Nucleus accumbens (tissue), 56 donors: Measurements from ENCODE around the gene IRF7.
"Not testable (repeated sequence)": the region's sequence is repeated elsewhere in the genome, so short reads cannot be mapped to it uniquely, and the experiment has no call there.

Experiments
- DNase-seq, 56 donors: peaks; one replicate each; lab custom pipeline; 2025; lab: John Stamatoyannopoulos, UW

IRF7 gene

DNA sequence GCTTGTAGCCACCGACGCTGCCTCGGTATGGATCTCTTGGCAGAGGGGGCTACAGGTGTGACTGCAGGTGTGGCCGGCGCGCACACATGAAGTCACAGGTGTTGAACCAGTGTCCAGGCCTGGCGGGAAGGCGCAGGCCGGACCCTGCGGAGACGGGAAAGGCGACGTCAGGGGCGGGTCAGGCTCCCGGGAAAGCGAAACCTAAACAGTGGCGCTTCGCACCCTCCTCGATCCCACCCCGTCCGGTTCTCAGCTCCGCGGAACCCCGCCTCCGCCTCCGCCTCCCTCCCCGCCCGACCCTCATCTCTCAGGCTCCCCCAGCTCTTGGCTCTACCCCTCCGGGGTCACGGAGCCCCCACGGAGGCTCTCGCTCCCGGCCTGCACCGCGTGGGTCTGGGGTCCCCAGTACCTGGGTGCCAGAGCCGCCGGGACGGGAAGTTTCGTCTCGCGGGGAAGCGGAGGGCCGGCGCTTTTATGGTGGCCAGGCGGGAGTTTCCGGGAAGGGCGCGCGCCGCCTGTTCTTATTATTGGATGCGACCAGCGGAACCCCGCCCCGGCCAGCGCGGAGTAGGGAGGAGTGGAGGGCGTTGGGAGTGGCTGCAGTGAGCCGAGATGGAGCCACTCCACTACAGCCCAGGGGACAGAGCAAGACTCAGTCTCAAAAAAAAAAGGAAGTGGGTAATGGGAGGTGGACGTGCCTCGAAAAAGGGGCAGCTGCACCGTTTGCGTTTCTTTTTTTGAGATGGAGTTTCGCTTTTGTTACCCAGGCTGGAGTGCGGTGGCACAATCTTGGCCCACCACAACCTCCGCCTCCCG lies at the start of gene IRF7:
IRF7 (minus strand) TSS at position 447 of the 816 bp plus-strand sequence. CDS start 586 bp downstream, outside the sequence.
- DNase-seq: peak; percentile 21 to 89 (median 72)

DNA sequence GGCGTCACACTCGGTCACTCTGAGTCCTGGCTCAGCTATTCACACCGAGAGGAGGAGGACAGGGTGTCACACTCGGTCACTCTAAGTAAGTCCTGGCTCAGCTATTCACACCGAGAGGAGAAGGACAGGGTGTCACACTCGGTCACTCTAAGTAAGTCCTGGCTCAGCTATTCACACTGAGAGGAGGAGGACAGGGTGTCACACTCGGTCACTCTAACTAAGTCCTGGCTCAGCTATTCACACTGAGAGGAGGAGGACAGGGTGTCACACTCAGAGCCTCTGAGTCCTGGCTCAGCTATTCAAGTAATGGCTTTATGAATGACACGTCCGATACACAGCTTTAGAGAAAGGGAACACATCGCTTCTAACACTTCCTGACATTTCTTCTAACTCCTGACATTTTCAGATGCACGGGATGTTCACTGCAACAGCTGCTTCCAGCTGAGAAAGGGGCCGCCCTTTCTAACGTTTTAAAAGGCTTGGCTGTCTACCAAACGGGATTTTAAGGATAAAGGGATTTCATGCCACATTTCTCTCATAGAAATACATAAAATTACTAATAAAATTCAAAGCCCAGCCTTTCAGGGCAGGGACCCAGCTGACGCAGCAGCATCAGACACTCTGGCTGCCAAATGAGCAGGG lies 49.4 kb upstream of the IRF7 start:
- no peak for DNase-seq

DNA sequence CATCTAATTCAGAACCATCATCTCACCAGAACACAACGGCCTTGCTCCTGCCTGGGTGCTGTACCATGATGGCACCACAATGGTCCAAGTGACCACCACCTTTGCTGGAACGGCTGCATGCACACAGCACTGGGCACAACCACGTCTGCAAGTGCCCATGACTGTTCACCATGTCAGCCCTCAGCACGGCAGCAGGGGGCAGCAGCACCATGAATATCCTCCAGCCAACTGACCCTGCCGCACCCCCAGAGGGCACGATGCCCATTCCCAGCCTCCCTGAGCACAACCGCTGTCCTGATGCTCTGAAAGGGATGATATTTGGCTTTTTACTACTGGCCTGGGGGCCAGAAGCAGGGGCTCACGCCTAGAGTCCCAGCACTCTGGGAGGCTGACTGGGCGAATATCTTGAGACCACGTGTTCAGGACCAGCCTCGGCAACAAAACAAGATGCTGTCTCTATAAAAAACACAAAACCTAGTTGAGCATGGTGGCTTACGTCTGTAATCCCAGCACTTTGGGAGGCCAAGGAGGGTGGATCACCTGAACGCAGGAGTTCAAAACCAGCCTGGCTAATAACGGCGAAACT lies 47.0 kb upstream of the IRF7 start:
- DNase-seq: peak in 45 of 56 donors; percentile 10 to 81 (median 44)

DNA sequence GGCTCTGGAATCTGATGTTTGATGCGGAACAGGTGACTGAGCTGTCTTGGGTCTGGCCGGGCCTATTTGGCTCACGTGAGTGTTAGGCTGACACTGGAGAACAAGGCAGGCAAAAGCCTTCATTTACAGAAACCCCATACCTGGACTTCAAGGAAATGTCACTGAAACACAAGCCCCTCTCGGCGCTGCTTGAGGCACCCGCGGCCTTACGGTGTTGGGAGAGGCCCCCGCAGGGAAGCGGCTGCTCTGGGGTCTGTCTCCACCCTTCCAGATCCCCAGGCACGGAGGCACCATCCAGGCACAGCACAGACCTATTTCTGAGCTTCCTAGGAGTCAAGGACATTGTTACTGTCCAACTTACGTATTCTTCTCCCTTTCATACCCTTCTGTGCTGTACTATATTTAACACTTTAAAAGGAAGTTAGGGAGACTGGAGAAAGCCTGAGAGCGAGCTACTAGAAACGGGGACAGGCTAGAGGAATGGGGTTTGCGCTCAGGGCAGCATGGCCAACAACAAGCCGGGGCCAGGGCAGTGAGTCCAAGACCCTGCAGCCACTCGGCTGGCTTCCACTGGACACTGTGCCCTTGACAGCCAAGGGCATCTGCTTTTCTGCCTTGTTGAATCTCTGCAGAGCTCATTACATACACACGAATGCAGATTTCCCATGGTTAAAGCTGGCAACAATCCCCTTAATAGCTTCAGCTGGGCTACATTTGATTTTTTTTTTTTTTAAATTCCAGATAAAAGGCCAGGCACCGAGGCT lies 45.1 kb upstream of the IRF7 start:
- no peak for DNase-seq

DNA sequence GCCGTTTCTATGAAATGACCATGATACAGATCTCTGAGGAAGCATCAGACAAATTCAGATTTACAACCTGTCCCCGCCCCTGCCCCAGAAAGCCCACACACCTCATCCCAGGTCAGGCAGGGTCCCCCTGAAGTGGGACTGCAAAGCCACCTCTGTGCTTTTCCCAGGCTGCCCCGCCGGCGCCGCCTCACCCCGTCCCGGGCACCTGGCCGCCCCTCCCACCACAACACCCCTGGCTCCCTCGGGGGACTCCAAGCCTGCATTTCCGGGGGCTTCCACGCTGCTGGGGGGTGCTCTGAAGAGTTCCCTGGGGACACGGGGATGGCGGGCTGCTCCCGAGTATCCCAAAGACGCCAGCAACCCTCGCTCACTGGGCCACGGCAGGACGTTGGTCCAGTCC lies 44.5 kb upstream of the IRF7 start:
- no peak for DNase-seq

DNA sequence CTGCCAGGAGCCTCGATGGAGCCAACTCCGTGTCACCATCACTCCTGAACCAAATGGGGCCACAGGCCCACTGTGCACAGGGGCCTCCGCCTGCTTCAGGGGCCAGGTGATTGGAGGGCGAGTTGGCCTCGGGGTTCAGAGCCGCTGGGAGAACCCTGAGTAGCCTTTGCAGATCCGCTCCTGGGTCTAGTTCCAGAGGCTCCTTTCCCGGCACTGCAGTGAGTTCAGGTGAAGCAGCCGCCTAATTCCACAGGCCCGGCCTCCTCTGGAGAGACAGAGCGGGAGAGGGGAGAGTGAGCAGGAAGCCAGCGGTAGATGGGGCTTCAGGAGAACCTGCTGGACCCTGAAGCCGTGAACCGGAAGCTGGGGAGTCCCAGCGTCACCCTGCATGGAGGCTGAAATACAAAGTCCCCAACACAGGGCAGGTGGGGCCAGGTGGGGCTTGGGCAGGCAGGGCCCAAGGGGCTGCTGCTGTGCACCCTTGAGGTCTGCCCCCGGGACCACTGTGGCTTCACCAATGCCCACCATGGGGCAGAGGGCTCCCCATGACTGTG lies 43.9 kb upstream of the IRF7 start:
- no peak for DNase-seq

DNA sequence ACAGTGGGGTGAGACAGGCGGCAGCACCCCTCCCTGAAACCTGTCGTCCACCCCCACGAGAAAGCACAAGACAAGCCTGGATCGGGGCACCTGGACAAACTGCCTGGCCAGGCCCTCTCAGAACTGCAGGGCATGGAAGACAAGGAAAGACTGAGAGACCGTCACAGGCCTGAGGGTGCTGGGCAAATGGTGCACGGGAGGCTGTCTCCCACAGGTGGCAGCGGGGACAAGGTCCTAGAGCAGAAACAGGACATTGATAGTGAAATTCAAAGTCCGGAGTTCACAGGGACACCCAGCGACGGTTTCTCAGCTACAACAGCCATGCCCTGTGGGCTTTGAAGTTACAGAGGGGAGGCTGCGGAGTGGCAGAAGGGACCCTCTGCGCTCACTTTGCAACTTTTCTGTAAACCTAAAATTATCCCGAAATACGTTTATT lies 42.0 kb upstream of the IRF7 start:
- DNase-seq: no peak

DNA sequence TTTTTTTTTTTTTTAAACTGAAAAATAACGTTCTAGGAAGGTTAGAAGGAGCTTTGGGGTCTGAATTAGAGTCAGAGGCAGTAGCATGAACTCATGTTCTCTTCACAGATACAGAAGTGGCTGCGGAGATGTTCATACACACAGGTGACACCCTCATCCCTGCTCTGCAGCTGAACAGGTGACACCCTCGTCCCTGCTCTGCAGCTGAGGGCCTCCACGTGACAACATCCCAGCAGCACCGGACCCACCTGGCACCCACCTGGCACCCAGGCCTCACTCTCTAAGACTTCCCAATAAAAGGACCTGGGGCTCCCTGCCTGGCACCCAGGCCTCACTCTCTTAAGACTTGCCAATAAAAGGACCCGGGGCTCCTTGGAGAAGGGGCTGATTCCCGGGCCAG lies 41.1 kb upstream of the IRF7 start:
- no peak for DNase-seq

DNA sequence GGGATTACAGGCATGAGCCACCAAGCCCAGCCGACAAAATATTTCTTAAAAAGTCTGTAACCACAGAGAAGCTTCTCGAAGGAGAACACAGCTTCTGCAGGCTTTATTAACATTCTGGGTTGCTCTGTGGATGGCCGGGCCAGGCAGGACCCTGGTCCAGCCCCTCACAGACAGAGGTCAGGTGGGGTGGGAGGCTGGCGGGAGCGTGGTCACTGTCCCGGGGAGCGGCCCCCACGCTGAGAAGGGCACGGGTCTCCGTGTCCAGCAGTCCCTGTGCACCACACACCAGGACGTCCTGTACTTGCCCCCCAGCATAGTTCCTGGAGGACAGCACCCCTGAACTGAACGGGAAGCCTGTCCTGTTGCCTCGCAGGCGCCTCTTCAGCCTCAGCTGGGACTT lies 40.7 kb upstream of the IRF7 start:
- no peak for DNase-seq

DNA sequence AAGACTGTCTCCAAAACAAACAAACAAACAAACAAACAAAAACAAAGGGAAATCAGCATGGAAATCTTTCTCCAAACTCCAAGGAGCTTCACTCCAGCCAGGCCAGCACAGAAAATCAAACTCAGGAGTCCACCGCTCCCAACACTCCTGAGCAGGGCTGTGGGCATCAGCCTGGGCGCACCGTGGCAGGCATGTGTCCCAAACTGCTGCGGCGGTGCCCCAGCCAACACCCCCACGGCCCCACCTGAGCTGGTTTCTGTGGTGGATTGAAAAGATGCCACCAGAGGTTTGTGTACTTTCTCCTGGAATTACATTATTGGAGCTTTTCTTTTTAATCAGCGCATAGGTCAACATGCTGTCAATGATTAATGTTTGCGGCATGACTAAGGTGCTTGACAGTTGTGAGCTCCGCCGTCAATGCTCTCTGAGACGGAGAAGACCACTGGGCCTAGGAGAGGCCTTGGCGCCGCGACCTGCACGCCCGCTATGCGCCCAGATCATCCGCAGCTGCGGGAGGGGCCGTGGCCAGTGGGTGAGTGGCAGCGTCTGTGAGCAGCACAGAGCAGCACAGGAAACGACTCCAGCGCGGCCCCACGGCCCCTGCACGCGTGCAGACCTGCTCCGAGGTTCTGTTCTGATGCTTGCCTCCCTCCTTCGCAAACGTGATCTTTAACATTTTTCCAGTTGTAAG lies 39.4 kb upstream of the IRF7 start:
- no peak for DNase-seq

DNA sequence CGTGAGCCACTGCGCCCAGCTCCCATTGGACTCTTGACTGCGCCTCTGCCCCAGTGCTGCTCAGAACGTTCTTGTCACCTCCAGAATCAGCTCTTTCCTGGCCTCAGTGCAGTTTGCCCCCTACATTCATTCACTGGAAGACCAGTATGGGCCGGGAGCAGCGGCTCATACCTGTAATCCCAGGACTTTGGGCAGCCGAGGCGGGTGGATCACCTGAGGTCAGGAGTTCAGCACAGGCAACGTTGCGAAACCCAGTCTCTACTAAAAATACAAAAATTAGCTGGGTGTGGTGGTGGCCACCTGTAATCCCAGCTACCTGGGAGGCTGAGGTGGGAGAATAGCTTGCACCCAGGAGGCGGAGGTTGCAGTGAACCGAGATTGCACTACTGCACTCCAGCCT lies 38.7 kb upstream of the IRF7 start:
- DNase-seq: not testable (repeated sequence)

DNA sequence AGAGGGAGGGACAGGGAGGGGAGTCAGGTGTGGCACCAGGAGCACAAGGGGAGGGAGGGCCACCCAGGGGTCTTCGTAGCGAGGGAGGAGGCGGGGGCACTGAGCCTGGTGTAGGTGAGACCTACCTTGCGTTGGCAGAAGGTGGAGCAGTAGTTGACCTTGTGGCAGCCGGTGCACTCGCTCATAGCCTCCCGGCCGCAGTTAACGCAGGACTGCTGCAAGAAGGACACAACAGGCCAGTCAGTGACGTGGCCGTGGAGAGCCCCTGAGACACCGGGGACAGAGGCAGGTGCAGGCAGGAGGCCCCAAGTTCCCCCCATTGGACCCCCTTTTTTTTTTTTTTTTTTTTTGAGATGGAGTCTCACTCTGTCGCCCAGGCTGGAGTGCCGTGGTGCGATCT lies 38.1 kb upstream of the IRF7 start:
- no peak for DNase-seq

DNA sequence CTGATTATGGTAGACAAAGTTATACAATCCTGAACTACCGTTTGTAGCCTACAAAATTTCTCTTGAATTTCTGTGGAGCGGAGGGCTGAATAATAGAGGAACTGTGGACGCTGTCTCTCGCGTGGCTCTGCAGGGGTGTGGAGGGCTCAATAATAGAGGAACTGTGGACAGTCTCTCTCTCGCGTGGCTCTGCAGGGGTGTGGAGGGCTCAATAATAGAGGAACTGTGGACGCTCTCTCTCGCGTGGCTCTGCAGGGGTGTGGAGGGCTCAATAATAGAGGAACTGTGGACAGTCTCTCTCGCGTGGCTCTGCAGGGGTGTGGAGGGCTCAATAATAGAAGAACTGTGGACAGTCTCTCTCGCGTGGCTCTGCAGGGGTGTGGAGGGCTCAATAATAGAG lies 37.4 kb upstream of the IRF7 start:
- DNase-seq: not testable (repeated sequence)

DNA sequence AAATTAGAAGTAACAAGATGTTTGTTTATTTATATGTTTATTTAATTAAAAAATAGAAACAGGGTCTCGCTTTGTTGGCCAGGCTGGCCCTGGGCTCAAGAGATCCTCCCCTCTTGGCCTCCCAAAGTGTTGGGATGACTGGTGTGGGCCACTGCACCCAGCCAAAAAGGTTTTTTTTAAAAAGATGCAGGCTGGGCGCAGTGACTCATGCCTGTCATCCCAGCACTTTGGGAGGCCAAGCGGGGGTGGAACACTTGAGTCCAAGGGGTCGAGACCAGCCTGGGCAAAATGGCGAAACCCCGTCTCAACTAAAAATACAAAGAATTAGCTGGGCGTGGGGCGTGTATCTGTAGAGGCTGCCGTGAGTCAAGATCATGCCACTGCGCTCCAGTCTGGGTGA lies 34.7 kb upstream of the IRF7 start:
- no peak for DNase-seq

DNA sequence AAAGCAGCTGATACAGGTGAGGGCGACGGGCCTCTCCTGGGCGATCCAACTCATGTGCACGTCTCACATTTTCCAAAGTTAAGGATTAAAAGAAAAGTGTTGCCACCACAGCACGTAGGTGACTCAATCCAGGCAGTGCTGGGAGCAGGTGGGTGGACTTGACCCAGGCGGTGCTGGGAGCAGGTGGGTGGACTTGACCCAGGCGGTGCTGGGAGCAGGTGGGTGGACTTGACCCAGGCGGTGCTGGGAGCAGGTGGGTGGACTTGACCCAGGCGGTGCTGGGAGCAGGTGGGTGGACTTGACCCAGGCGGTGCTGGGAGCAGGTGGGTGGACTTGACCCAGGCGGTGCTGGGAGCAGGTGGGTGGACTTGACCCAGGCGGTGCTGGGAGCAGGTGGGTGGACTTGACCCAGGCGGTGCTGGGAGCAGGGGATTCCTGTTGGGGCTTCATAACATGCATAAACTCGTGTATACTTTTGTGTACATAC lies 32.0 kb upstream of the IRF7 start:
- DNase-seq: not testable (repeated sequence)

DNA sequence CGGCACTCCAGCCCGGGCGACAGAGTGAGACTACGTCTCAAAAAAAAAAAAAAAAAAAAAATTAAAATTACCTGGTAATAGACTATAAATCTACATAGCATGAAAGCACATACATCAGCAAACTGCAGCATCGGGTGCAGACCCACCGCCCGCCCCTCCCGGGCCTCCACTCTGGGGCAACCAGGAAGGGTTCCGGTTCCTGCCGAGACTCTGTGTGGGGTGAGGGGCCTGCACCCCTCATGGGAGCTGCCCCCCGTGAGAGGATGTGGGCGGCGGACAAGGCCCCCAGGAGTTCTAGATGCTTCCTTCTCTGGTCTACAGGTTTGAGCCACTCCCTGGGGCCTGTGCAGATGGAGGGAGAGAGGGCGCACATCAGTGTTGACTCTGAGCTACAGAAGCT lies 30.5 kb upstream of the IRF7 start:
- DNase-seq: no peak

DNA sequence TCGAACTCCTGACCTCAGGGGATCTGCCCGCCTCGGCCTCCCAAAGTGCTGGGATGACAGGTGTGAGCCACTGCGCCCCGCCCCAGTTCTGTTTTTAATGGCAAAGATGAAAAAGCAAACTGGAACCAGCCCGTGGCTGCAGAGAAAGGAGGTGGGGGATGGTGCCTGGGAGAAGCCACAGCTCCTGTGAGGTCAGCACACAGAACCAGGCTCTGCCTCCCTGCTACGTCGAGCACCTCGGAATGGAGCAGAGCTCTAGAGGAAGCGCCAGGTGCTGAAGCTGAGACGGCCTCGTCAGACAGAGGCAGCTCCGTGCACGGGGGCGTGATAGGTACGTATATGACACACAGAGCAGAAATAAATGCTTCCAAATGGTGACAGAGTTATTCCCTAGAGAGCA lies 29.8 kb upstream of the IRF7 start:
- DNase-seq: peak in 32 of 56 donors; percentile 3 to 87 (median 48)

DNA sequence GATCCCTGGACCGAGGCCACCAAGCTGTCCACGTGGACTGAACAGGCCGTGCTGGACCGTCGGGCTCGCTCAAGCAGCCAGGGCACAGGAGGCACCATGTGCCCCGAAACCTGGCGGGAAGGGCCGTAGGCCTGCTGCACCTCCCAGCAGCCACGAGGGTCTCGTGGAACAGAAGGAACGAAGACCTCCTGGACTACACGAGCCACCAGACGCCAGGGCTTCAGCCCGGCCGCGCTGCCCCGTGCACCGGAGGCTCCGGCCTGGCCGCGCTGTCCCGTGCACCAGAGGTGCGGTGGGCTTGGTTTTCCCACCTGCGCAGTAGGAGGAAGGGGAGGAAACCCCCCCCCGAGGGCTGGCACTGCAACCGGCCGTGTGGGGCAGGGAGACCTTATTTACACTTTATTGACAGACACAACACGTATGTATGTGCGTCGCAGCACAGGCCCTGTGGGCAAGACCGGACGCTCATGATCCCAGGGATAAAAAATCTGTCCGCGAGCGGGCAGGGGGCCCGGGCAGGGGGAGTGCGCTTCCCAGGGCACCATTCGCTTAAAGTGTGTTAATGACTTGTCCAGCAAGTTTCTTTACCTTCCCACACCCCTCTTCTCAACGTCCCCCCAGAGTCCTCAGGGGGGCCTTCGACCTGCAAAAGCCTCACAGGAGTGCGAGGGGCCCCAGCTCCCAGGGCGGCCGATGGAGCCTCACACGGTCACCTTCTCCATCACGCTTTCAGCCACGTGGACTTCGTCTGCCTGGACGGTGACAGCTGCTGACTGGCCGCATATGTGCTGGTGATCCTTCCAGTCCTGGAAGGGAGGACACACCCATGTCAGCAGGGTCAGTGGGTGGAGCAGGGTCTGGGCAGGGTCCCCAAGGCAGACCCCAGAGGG lies 28.3 kb upstream of the IRF7 start:
- DNase-seq: no peak

DNA sequence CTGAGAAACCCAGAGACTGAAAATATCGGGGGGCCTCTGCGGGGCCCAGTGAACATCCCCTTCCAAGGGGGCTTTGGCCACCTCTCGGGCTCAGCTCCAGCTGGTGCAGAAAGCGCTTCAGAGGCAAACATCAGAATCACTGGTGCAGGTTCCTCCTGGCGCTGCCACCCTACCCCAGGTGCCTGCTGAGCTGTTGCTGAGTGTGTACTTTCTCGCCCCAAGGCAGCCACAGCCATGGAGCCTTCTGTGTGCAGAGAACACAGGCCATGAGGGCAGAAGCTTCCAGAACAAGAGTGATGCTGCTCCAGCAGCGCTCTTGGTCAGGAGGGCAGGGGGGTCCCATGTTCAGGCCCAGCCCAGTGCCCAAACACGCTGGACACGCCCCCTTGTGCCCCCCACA lies 27.6 kb upstream of the IRF7 start:
- no peak for DNase-seq
